Panc1 (cell line): Measurements from ENCODE around the gene SSH2. TPM values are rescaled to one million over a fixed set of nuclear protein-coding genes. Genes with fewer than 3 reads are reported as not detected.

Source experiments
- ATAC-seq: fragments of 200-7000 bp; cut with Tn5 transposase; 2 replicates; pipeline ENCODE4 v1.9.1; 2020; ENCODE audit warnings: mild to moderate bottlenecking, moderate library complexity
- BruUV-seq: library from RNA; stranded (reverse); fragments of 400-500 nt; replicated peaks from 2 replicates; lab custom pipeline; 2021; lab: Mats Ljungman, UMichigan
- CTCF ChIA-PET: fragments of 300-600 bp; sonication (Branson Sonifier 250); formaldehyde crosslinking; loops from one replicate; lab custom pipeline; 2022; ENCODE audit warnings: antibody characterized with exemption; lab: Charles Lee
- POLR2A ChIA-PET: fragments of 300-600 bp; sonication (Branson Sonifier 250); formaldehyde crosslinking; loops from one replicate; lab custom pipeline; 2022; ENCODE audit warnings: antibody characterized with exemption; lab: Charles Lee
- DNase-seq: peaks from one replicate; pipeline ENCODE4 v3.0.0-alpha.2; 2010; ENCODE audit warnings: low read depth, low spot score
- H3K27ac ChIP-seq: 2 replicates; pipeline ENCODE4 v1.5.1; 2011; ENCODE audit warnings: mild to moderate bottlenecking, low read length, inconsistent platforms
- H3K27me3 ChIP-seq: fragments of 200-500 bp; sonication (Bioruptor generic); 2 replicates; pipeline ENCODE4 v1.6.0; 2014; ENCODE audit warnings: low read length, inconsistent platforms; ENCODE audit not compliant: control insufficient read depth, insufficient read depth
- H3K36me3 ChIP-seq: fragments of 200-500 bp; sonication (Bioruptor generic); 2 replicates; pipeline ENCODE4 v1.5.1; 2014; ENCODE audit warnings: inconsistent platforms, mild to moderate bottlenecking, low read length, moderate library complexity; ENCODE audit not compliant: control insufficient read depth, insufficient read depth
- H3K4me1 ChIP-seq: 2 replicates; pipeline ENCODE4 v1.5.1; 2011; ENCODE audit warnings: inconsistent platforms, mild to moderate bottlenecking, low read length, moderate library complexity; ENCODE audit not compliant: control insufficient read depth, insufficient read depth
- H3K4me3 ChIP-seq, 2 experiments: 2 replicates each; pipeline ENCODE4 v1.5.1; 2011 to 2012; ENCODE audit warnings: low read depth in 2 of 2, low read length in 2 of 2, mild to moderate bottlenecking in 2 of 2, inconsistent platforms in 1 of 2, moderate library complexity in 1 of 2
- H3K9me3 ChIP-seq: fragments of 200-500 bp; sonication (Bioruptor generic); 2 replicates; pipeline ENCODE4 v1.5.1; 2014; ENCODE audit warnings: low read depth, mild to moderate bottlenecking, inconsistent platforms, low read length, moderate library complexity; ENCODE audit not compliant: control insufficient read depth, insufficient read depth
- CTCF ChIP-seq: fragments of 450-650 bp; IDR thresholded peaks from 2 replicates; pipeline ENCODE4 v1.5.1; 2017; ENCODE audit warnings: mild to moderate bottlenecking
- POLR2AphosphoS5 ChIP-seq: IDR thresholded peaks from 2 replicates; pipeline ENCODE4 v1.6.1; 2012; ENCODE audit warnings: mild to moderate bottlenecking, low read depth, low read length, moderate library complexity
- REST ChIP-seq, 2 experiments: IDR thresholded peaks; 2 replicates each; pipeline ENCODE4 v1.6.1; 2011 to 2012; ENCODE audit warnings: low read depth in 2 of 2, control low read depth in 1 of 2, low read length in 1 of 2, mild to moderate bottlenecking in 1 of 2, moderate library complexity in 1 of 2; ENCODE audit not compliant: insufficient read depth in 1 of 2
- SIN3A ChIP-seq: IDR thresholded peaks from 2 replicates; pipeline ENCODE4 v1.6.1; 2012; ENCODE audit warnings: low read depth, mild to moderate bottlenecking, low read length, moderate library complexity, borderline replicate concordance; ENCODE audit not compliant: insufficient read depth
- TCF7L2 ChIP-seq: IDR thresholded peaks from 2 replicates; pipeline ENCODE4 v1.6.1; 2011; ENCODE audit warnings: mild to moderate bottlenecking, low read depth, low read length, inconsistent platforms
- in situ Hi-C: cut with HindIII; loops from 2 replicates; pipeline ENCODE4 v1.10.0; 2016; ENCODE audit warnings: low sequenced_read_pairs, low pct_unique_long_range_greater_than_20kb
- intact Hi-C: fragments of 100-400 bp; cut with micrococcal nuclease; formaldehyde crosslinking; loops from one replicate; pipeline ENCODE4 v1.10.0; 2022; ENCODE audit not compliant: unreplicated experiment
- total RNA-seq: library from RNA; stranded (reverse); gene quantifications from one replicate; pipeline ENCODE4 v1.2.1, GENCODE V29; 2021; ENCODE audit not compliant: unreplicated experiment

SSH2 gene
- total RNA-seq, 1 experiment from 2014 or later, result 30.6 TPM

- Histone ChIP-seq H3K4me1 (peaks cover 37% of the 10 kb centered on the region), H3K27me3 (no peaks in the 10 kb centered on the region), H3K36me3 (no peaks in the 10 kb centered on the region), H3K4me3 (peak overlapping the region in 1 of 2 experiments; percentile 54; a peak in 2 of 4 replicates), H3K27ac (peak overlapping the region; percentile 42; the same call in 1 of the 2 replicates), H3K9me3 (no peaks in the 10 kb centered on the region)
- CTCF ChIA-PET, result no interaction called here
- TF ChIP-seq POLR2AphosphoS5, result peak; percentile 2; the same call in 1 of the 2 replicates
- no peak for TF ChIP-seq SIN3A
- no peak for TF ChIP-seq REST (IDR thresholded peaks at IDR 0.05; ENCODE audit: insufficient read depth in 1 of 2, low read depth in 2 of 2, low read length in 1 of 2)
- no peak for TF ChIP-seq CTCF
- in situ Hi-C loops, result no loop called here
- intact Hi-C loops, result no loop called here
- POLR2A ChIA-PET, result no interaction called here
- DNase-seq (no peak), ATAC-seq (no peak)
- BruUV-seq, result no TSS peak
Measured at GRCh38 chr17:29614349-29615047, 315.5 kb downstream of the SSH2 start.

- intact Hi-C loops, result no loop called here
- H3K36me3 ChIP-seq, result no peaks in the 10 kb centered on the region
- in situ Hi-C loops, result no loop called here
- TF ChIP-seq CTCF, result no peak
- TF ChIP-seq TCF7L2, result no peak
- no peak for TF ChIP-seq POLR2AphosphoS5
- no peak for TF ChIP-seq REST (IDR thresholded peaks at IDR 0.05; ENCODE audit: insufficient read depth in 1 of 2, low read depth in 2 of 2, low read length in 1 of 2)
- no peak for TF ChIP-seq SIN3A
- H3K4me1 ChIP-seq, result peaks cover 37% of the 10 kb centered on the region
- no peak overlapping the region for H3K27ac ChIP-seq
- H3K4me3 ChIP-seq, result no peak overlapping the region
- CTCF ChIA-PET, result interaction anchor here (0.7 kb wide), 1 partner anchor 479 kb away, joined by 6 read pairs; no protein-coding TSS in a partner anchor
- H3K27me3 ChIP-seq, result no peaks in the 10 kb centered on the region
- POLR2A ChIA-PET, result interaction anchor here (0.6 kb wide), 1 partner anchor 1463 kb away, joined by 4 read pairs; no protein-coding TSS in a partner anchor
- no peak for ATAC-seq
- BruUV-seq, result no TSS peak
- H3K9me3 ChIP-seq, result no peaks in the 10 kb centered on the region
- no peak for DNase-seq
Measured at GRCh38 chr17:29613856-29614255, 316.2 kb downstream of the SSH2 start.
